ENCODE measurements around the gene PTTG1IP.
A peak's percentile ranks its signal among the peaks of the same experiment; 100 is the strongest.

The PTTG1IP gene

DNA sequence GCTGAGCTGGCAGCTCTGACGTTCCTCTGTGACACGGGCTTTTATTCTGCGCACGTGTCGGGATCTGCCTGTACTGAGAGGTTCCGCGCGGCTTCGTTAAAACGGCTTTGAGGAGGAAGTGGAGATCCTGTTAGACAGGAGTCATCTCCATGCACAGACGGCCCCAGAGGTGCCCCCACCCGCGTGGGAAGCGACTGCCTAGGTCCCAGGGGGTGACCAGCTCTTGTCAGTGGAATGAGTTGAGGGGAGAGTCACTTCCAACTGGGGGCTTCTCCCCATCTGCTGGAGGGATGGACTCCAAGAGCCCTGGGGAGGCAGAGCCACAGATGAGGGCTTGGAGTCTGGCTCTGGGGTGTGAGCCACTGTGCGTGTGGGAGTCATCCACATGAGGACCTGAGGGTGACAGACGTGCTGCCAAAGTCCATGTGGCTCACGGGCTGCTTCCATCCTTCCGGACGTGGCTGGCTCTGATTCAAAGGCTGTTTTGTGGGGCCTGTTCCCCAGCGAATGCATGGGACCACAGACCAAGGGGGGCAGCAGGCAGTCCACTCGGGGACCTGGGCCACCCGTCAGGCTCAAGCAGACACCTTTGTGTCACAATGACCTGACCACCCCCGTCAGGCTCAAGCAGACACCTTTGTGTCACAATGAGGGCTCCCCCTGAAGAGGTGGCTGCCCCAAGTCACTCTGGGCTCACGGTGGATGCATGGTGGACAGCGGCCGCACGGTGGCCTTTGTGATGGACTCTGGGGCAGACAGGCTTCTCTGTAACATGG is 26.8 kb downstream of the PTTG1IP start:
- DNase-seq (ENCODE audit: extremely low read depth, low read depth): no peak
- TF ChIP-seq, protein P1, sequence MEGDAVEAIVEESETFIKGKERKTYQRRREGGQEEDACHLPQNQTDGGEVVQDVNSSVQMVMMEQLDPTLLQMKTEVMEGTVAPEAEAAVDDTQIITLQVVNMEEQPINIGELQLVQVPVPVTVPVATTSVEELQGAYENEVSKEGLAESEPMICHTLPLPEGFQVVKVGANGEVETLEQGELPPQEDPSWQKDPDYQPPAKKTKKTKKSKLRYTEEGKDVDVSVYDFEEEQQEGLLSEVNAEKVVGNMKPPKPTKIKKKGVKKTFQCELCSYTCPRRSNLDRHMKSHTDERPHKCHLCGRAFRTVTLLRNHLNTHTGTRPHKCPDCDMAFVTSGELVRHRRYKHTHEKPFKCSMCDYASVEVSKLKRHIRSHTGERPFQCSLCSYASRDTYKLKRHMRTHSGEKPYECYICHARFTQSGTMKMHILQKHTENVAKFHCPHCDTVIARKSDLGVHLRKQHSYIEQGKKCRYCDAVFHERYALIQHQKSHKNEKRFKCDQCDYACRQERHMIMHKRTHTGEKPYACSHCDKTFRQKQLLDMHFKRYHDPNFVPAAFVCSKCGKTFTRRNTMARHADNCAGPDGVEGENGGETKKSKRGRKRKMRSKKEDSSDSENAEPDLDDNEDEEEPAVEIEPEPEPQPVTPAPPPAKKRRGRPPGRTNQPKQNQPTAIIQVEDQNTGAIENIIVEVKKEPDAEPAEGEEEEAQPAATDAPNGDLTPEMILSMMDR (IDR thresholded peaks at IDR 0.05; ENCODE audit: low read depth, low read length, missing control alignments): no peak
- H3K4me3 ChIP-seq (replicated peaks; ENCODE audit: low read depth, low read length): peak overlapping the region; percentile 39

GRCh38 chr21:44846224-44846484 is 27.3 kb downstream of the PTTG1IP start:
- TF ChIP-seq, protein P1 (IDR thresholded peaks at IDR 0.05; ENCODE audit: low read depth, low read length, missing control alignments): no peak
- H3K4me3 ChIP-seq (replicated peaks; ENCODE audit: low read depth, low read length): peak overlapping the region; percentile 39

GRCh38 chr21:44845418-44846223 is 27.9 kb downstream of the PTTG1IP start:
- H3K4me3 ChIP-seq (replicated peaks; ENCODE audit: low read depth, low read length): peak overlapping the region; percentile 39
- no peak for DNase-seq (ENCODE audit: extremely low read depth, low read depth)
- TF ChIP-seq, protein P1 (IDR thresholded peaks at IDR 0.05; ENCODE audit: low read depth, low read length, missing control alignments): peak; percentile 34

More at GRCh38 chr21:44846224-44846484, 27.3 kb downstream of the PTTG1IP start:
- no peak for DNase-seq (ENCODE audit: extremely low read depth, low read depth)

- TF ChIP-seq, protein P1 (IDR thresholded peaks at IDR 0.05; ENCODE audit: low read depth, low read length, missing control alignments): no peak
Measured at GRCh38 chr21:44844256-44844655, 29.2 kb downstream of the PTTG1IP start.

DNA sequence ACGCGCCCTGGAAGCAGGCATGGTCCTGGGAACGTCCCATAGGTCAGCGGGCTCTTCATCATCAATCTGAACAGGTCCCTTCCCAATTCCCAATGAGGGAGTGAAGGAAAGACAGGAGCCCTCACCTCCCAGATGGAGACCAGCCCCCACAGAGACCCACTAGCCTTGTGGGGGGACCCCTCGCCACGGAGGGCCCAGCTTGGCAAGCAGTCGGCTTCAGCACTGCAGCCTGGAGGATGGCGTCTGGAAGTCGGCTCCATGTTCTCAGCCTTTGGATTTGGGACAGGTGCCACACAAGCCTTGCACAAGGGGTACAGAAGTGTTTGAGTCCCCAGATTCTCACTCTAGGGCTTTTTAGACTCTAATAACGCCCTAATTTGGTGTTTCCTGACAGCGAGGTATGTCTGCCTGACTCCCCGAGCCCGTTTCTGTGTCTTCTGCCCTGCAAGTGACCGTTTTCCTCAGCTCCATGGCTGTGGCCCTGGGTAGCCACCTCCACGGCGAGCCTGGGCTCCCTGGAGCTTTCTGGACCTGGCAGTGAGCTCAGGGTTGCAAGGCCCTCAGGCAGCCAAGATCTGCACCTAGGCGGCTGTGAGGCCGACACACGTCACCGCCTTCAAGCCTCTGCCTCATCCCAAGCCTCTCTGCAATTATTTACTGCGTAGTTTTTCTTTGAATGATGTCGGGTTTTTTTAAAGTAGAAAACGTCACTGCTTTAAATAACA is 30.6 kb downstream of the PTTG1IP start:
- TF ChIP-seq, protein P1 (IDR thresholded peaks at IDR 0.05; ENCODE audit: low read depth, low read length, missing control alignments): no peak
- H3K4me3 ChIP-seq (replicated peaks; ENCODE audit: low read depth, low read length): no peak overlapping the region
- no peak for DNase-seq (ENCODE audit: extremely low read depth, low read depth)

More at GRCh38 chr21:44844256-44844655, 29.2 kb downstream of the PTTG1IP start:
- no peak for DNase-seq (ENCODE audit: extremely low read depth, low read depth)
- H3K4me3 ChIP-seq (replicated peaks; ENCODE audit: low read depth, low read length): no peak overlapping the region

DNA sequence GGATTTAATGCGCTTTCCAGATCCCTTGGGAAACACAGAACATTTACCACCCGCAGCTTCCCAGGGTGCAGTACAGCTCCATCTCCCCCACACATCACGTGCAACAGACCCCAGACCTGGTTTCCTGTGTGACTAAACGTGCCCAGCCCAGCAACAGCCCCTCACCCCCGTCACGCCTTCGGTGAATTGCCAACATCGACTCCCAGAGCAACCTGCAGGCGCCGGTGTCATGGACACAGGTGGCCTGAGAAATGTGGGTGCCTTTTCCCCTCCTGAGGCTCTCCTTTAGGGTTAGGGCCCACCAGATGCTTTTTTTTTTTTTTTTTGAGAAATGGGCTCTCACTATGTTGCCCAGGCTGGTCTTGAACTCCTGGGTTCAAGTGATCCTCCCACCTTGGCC is 31.4 kb downstream of the PTTG1IP start:
- no peak overlapping the region for H3K4me3 ChIP-seq (replicated peaks; ENCODE audit: low read depth, low read length)
- DNase-seq (ENCODE audit: extremely low read depth, low read depth): no peak
- TF ChIP-seq, protein P1 (IDR thresholded peaks at IDR 0.05; ENCODE audit: low read depth, low read length, missing control alignments): no peak
